Measurements from ENCODE around the gene EXD3. TPM values are rescaled to one million over a fixed set of nuclear protein-coding genes. Genes with fewer than 3 reads are reported as not detected.

Gene EXD3
- total RNA-seq, 2 donors from 2014 or later: 7.9 to 14.8 TPM

DNA sequence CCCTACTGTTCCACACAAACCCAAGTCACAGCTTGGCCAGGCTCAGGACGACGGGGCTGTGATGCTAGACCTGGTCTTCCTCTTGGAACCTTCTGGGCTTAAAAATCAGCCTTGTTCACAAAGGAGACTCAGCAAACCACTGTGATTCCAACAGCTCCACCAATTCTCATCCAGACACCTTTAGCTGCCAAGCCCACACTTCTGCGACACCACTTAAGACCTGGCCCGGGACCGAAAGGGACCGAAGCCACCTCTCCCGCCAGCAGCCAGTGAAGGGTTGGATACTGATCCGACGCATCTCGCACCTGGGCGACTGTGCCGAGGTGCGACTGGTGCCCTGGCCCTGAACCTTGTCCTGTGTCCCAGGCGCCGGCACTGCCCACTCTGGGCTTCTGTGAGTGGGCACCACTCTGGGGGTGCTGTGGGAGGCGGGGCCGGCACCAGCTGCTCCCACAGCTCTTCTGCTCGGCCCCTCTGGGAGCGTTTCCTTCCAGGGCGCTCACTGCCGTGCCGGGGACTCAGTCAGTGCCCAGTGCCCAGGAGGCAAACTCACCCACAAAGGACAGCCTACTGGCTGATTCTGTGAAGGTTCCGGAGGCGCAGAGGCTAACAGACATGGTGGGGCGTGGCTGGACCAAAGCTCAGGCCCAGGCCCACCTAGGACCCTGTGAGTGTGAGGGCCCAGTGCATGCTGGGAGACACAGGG is 50.9 kb downstream of the EXD3 start:
- H3K27ac Mint-ChIP-seq: no peak overlapping the region
- no peak for ATAC-seq
- H3K9me3 Mint-ChIP-seq: no peaks in the 10 kb centered on the region
- DNase-seq (ENCODE audit: low spot score in 2 of 2): no peak
- no peaks in the 10 kb centered on the region for H3K36me3 Mint-ChIP-seq

DNA sequence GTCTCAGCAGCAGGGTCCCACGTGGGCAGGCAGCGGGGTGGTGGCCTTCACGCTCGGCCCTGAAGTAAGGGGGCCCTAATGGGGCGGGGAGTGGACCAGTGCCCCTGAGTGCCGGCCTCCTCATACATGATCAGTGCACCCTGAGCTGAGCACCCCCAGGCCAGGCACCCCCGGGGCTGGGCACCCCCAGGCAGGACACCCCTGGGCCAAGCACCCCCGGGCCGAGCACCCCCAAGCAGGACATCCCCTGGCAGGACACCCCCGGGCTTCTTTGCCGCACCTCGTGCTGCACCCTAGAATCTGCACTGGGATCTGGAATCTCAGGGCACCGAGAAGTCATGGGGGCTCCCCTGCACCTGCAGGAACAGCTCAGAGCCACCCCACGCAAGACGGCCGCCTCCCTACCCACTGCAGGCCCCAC is 51.4 kb downstream of the EXD3 start:
- no peaks in the 10 kb centered on the region for H3K36me3 Mint-ChIP-seq
- DNase-seq (ENCODE audit: low spot score in 2 of 2) (no peak), ATAC-seq (no peak)
- no peaks in the 10 kb centered on the region for H3K9me3 Mint-ChIP-seq
- no peak overlapping the region for H3K27ac Mint-ChIP-seq

DNA sequence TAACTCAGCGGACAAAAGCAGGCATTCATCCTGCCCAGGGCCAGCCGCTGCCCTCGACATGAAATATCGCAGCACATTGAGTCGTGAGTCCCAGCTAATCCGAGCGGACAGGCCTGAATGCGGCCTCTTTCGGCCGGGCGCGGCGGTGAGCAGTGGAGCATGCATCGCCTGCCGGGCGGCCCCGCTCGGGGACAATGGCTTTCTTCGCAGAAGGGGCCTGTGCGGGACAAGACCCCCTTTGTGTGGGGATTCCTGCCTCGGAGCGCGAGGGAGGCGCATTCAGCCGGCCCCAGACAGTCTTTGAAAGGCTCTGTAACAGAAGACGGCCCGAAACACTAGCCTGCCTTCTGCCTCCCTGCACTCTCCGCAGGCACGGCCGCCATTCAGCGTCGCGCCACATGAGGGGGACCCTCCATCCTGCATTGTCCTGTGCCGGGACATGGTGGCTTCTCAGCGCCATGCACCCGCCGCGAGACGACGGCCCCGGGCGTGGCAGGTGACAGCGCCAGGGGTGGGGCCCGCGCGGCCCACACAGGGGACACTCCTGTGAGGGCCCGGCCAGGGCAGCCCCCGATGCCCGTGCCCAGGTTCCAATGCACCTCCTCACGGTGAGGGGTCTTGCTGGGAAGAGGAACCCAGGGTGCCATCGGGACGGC is 52.0 kb downstream of the EXD3 start:
- no peak overlapping the region for H3K27ac Mint-ChIP-seq
- DNase-seq (ENCODE audit: low spot score in 2 of 2) (no peak), ATAC-seq (no peak)
- H3K36me3 Mint-ChIP-seq: no peaks in the 10 kb centered on the region
- no peaks in the 10 kb centered on the region for H3K9me3 Mint-ChIP-seq

DNA sequence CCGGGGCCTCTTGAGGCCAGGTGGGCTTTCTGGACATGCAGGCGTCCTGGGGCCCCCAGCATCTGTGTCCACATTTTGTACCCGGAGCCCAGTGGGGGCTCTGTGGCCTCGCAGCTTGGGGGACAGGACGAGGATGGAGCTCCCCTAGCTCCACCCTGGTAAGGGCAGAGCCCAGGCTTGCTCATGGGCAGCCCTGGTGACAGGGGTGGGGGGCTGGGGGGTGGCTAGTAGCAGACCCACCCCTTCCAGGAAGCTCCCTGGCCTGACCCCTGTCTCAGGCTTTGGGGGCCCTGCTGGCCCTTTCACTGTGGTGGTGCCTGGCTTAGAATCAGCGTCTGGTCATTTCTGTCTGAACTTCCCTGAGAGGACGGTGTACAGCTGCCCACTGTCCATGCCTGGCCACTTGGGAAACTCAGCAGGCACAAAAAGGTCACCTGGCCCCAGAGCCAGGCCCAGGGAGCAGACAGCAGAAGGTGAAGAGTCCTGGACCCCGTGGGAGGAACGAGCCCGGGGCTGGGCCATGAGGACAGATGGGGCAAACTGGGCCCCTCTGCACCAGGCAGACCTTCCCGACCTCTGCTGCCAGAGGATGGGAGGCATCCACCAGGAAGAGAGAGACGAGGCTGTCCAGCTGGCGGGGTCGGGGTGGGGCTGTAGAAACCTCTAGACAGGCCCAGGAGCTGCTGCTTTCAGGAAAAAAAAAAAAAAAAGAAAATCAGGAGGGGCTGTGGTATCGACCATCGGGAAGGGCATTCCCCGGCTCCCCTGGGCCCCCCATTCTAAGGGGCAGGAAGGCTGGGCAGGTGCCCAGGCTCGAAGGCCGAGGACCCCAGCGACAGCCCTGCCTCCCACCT is 52.8 kb downstream of the EXD3 start:
- ATAC-seq (no peak), DNase-seq (ENCODE audit: low spot score in 2 of 2) (no peak)
- Mint-ChIP-seq H3K9me3 (no peaks in the 10 kb centered on the region), H3K27ac (peak overlapping the region in 1 of 2 donors; percentile 33), H3K36me3 (no peaks in the 10 kb centered on the region)

DNA sequence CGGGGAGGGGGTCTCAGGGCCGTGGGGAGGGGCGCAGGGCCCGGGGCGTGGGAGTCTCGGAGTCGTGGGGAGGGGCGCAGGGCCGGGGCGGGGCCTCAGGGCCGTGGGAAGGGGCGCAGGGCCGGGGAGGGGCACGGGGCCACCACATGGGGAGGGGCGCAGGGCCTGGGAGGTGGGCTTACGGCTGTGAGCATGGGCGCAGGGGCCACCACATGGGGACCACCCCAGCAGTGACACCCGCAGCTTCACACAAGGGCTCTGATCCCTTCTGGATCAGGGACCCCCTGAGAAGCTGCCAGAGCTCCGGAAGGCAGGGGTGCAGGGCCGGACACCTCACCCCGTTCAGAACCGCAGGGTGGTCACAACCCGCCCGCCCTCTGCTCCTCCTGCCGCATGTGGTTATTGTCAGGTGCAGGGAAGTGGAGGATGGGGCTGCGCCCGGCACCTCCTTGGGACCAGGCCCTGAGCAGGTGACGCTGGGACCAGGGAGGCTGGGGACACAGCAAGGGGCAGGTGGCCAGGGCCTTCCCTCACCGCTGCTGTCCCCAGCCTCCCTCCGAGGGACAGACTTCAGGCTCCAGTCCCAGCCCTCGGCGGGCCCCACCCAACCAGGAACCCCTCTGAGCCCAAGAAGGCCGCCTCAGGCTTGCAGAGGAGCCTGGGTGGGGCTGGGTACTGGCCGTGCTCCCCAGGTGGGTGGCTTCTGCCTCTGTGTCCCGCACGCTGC is 53.7 kb downstream of the EXD3 start:
- Mint-ChIP-seq H3K9me3 (no peaks in the 10 kb centered on the region), H3K27ac (no peak overlapping the region), H3K36me3 (no peaks in the 10 kb centered on the region)
- ATAC-seq (no peak), DNase-seq (ENCODE audit: low spot score in 2 of 2) (no peak)

DNA sequence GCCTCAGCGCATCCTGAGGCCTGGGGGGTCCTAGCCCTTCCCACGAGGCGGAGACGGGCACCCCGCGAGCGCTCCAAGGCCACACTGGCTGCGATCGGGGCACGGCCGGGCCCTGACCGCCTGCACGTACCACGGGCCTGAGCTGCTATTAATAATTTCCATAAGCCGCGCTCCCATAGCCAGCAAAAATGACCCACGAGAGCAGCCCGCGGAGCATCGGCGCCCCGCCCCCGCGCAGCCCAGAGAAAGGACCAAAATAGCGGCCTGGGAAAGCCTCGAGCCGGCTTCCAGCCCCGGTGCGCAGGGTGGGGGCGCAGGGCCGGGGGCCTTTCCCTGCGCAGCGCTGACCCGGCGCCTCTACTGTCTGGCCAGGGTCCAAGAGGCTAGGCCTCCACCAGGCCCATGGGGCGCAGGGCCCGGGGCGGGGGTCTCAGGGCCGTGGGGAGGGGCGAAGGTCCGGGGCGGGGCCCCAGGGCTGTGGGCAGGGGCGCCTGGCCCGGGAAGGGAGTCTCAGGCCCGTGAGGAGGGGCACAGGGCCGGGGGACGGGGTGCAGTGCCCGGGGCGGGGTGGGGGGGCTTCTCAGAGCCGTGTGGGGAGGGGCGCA is 54.4 kb downstream of the EXD3 start:
- no peaks in the 10 kb centered on the region for H3K9me3 Mint-ChIP-seq
- no peaks in the 10 kb centered on the region for H3K36me3 Mint-ChIP-seq
- ATAC-seq: no peak
- no peak overlapping the region for H3K27ac Mint-ChIP-seq
- DNase-seq (ENCODE audit: low spot score in 2 of 2): no peak

DNA sequence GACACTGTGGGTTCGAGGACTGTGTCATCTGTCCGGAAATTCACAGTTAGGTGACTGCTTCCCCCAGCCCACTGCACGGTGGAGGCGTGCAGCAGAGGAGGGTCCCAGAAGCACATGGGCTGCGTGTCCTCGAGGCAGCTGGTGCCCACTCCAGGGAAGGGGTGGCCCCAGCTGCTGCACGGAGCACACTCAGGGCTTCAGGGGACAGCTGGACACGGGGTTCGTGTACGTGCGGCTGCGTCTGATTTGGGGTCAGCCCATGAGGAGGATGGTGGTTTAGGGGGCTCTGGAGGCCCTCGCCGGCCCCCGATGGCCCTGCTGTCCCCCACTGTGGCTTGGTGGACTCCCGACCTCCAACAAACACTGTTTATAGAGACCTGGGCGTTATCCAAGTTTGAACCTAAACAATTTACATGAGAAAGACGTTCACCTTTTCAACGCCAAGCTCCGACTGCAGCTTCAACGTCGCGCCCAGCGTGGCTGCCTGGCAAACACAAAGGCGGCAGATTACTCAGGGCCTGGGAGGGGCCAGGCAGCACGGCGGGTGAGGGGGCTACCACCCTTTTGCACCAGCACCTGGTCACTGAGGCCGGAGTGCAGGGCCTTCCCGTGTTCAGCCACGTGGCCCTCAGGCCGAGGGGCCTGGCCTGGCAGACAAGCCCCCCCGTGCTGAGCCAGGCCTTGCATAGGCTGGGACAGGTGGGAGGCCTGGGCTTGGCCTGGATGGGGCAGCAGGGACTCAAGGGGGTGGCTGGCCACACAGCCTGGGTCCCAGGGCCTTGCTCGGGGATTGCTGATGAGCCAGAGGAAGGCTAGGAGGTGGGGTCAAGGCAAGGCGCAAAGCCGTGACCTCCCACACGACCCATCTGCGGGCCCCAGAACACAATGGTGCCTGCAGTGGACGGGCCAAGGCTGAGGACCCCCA is 55.2 kb downstream of the EXD3 start:
- Mint-ChIP-seq H3K27ac (no peak overlapping the region), H3K9me3 (no peaks in the 10 kb centered on the region), H3K36me3 (no peaks in the 10 kb centered on the region)
- DNase-seq (ENCODE audit: low spot score in 2 of 2) (no peak), ATAC-seq (no peak)

DNA sequence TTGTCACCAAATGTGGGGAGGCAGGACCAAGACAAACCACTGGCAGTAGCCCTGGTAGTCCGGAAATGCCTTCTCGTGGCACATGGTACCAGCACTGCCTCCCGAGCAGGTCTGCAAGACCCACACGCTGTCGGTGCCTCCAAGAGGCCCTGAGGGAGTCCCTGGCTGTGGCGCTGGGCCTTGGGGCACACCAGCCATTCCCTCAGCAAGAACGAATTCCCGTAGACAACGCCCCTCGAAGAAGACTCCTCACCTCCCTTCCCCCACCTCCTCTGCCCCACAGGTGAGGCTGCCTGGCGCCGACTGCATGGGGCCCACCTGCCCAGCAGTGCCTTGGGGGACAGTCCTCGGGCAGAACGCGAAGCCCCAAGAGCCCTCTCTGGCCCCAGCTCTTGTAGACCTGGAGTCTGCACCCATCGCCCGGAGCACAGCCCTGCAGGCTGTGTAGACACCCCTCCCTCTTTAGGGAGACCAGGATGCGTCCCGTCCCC is 56.0 kb downstream of the EXD3 start:
- H3K9me3 Mint-ChIP-seq: no peaks in the 10 kb centered on the region
- H3K27ac Mint-ChIP-seq: no peak overlapping the region
- DNase-seq (ENCODE audit: low spot score in 2 of 2) (no peak), ATAC-seq (no peak)
- H3K36me3 Mint-ChIP-seq: no peaks in the 10 kb centered on the region

DNA sequence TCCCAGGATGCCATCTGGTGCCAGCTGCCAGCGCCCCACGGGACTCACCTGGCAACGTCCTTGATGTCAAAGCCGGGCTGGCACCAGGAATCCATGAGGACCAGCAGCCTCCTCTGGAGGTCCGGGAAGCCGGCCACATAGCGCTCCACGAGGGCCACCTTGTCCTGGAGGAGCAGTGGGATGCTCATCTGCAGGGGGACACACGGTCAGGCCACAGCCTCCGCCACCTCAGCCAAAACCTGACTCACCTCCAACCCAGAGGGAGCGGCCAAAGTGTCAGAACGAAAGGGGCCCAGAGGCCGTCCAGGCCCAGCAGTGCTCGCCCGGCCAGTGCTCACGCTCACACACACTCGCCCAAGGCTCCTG is 56.5 kb downstream of the EXD3 start:
- ATAC-seq (no peak), DNase-seq (ENCODE audit: low spot score in 2 of 2) (no peak)
- no peaks in the 10 kb centered on the region for H3K36me3 Mint-ChIP-seq
- no peaks in the 10 kb centered on the region for H3K9me3 Mint-ChIP-seq
- H3K27ac Mint-ChIP-seq: no peak overlapping the region

DNA sequence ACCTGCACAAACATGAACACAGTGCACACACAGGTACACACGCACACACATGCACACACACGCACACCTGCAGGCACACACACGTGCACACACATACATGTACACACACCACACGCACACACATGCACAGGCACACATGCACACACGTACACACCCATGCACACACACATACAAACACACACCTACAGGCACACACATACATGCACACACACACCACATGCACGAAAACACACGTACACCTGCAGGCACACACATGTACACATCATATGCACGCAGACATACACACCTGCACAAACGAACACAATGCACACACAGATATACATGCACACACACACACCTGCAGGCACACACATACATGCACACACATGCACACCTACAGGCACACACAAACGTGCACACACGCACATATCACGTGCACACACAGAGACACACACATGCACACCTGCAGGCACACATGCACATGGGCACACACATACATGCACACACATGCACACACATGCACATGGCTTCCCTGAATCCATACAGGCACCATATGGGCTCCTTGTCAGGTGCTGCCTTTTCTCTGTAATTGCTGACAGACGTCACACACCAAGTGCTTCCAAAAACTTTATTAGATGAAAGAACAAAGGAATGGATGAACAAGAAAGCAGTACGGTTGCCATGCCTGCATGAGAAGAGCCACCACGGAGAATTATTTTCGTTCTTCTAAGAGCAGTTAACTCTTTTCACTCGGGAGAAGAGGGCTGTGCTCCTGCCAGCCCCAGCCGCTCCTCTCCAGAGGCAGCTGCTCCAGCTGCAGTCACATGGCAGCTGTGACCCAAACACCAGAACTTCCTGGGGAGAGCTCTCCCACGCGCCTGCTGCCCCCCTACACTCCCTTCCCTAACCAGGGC is 57.2 kb downstream of the EXD3 start:
- no peaks in the 10 kb centered on the region for H3K36me3 Mint-ChIP-seq
- ATAC-seq (no peak), DNase-seq (ENCODE audit: low spot score in 2 of 2) (no peak)
- H3K9me3 Mint-ChIP-seq: no peaks in the 10 kb centered on the region
- H3K27ac Mint-ChIP-seq: no peak overlapping the region

DNA sequence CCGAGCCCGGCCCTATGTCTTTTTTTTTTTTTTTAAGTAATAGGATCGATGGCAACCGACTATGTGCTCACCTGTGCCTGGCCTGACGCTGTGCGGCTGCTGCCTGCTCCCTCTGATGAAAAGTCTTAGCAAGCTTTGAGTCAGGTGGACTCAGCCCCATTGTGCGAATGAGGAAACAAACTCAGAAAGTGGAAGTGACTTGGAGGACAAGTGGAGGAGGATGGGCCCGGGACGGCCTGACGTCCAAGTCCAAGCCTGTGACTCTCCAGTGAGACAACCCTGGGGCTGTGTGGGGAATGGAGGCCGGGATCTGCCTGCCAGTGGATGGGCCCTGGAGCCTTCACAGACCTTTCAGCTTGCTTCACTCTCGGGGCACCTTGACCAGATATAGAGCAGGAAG is 57.9 kb downstream of the EXD3 start:
- ATAC-seq (no peak), DNase-seq (ENCODE audit: low spot score in 2 of 2) (no peak)
- no peaks in the 10 kb centered on the region for H3K9me3 Mint-ChIP-seq
- H3K36me3 Mint-ChIP-seq: no peaks in the 10 kb centered on the region
- H3K27ac Mint-ChIP-seq: no peak overlapping the region

DNA sequence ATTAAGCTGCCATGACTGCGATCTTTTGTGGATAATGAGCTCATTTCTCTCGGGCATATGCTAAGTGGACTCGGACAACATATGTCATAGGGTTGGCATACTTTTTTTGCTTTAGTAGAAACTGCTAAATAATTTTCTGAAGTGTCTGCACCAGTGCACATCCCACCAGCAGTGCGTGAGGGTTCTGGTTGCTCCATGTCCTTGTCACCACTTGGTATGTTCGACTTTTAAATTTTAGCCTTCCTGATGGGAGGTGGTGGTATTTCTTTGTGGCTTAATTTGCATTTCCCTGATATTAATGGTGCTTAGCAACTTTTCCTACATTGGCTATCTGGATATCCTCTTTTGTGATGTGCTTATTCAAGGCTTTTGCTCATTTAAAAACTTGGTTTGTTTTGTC is 63.1 kb downstream of the EXD3 start:
- H3K9me3 Mint-ChIP-seq: peaks cover 9 to 12% of the 10 kb centered on the region in 2 donors
- H3K36me3 Mint-ChIP-seq: peaks cover 10 to 12% of the 10 kb centered on the region in 2 donors

DNA sequence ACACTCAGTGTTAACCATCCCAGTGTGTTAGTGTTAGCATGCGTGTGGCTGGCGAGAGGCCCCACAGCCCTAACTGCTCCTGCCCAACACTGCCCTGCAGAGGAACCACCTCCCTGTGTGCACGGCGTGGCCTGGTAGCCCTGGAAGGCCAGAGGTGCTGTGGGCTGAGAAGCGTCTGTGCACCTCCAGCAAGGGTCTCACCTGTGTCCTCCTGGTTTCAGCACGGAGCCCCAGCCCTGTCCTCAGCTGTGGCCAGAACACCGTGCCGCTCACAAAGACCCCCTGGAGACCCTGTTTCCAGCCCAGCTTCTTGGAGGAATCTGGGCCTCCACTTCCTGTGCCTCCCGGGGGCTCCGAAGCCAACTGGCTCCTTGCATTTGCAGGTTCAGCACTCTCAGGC is 64.8 kb downstream of the EXD3 start:
- H3K9me3 Mint-ChIP-seq: peaks cover 9 to 12% of the 10 kb centered on the region in 2 donors
- H3K36me3 Mint-ChIP-seq: peaks cover 10 to 12% of the 10 kb centered on the region in 2 donors
- no peak for DNase-seq (ENCODE audit: low spot score in 2 of 2)
- no peak for ATAC-seq
- H3K27ac Mint-ChIP-seq: no peak overlapping the region

More for the DNA sequence above, 63.1 kb downstream of the EXD3 start:
- no peak overlapping the region for H3K27ac Mint-ChIP-seq
- ATAC-seq (no peak), DNase-seq (ENCODE audit: low spot score in 2 of 2) (no peak)

DNA sequence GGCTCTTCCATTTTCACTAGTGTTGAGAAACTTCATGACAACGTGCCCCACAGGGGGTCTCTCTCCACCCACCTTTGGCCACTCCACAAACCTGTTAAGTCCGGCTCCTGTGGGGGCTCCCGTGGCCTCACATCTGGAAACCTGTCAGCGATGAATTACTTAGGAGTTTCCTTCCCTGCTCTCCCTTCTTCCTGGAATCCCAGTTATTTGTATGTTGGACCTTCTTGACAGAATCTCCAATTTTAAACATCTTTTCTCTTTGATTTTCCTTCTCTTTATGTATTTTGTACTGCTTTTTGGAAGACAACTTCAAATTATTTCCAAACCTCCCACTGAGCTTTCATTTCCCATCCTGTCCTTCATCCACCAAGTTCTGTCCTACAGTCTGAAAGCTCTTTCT is 65.8 kb downstream of the EXD3 start:
- H3K27ac Mint-ChIP-seq: peak overlapping the region in 1 of 2 donors; percentile 18
- no peak for DNase-seq (ENCODE audit: low spot score in 2 of 2)
- ATAC-seq: no peak
- H3K9me3 Mint-ChIP-seq: peaks cover 9 to 12% of the 10 kb centered on the region in 2 donors
- H3K36me3 Mint-ChIP-seq: peaks cover 10 to 12% of the 10 kb centered on the region in 2 donors

All from activated naive CD4-positive, alpha-beta T cell treated with anti-CD3 and anti-CD28 coated beads, Interleukin-2, amount 50 U/mL, for 72 hours (primary cell).